ENCODE measurements around the gene PPP2R3B.

GRCh38 chrX:338836-339400, 47.8 kb downstream of the PPP2R3B start:
- no peak for TF ChIP-seq STAT5B (CRISPR knock-in tag; IDR thresholded peaks at IDR 0.05)
- no peak for TF ChIP-seq CTCF (CRISPR knock-in tag; IDR thresholded peaks at IDR 0.05)
- TF ChIP-seq, protein P1, sequence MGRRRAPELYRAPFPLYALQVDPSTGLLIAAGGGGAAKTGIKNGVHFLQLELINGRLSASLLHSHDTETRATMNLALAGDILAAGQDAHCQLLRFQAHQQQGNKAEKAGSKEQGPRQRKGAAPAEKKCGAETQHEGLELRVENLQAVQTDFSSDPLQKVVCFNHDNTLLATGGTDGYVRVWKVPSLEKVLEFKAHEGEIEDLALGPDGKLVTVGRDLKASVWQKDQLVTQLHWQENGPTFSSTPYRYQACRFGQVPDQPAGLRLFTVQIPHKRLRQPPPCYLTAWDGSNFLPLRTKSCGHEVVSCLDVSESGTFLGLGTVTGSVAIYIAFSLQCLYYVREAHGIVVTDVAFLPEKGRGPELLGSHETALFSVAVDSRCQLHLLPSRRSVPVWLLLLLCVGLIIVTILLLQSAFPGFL (CRISPR knock-in tag; IDR thresholded peaks at IDR 0.05), result no peak
- TF ChIP-seq PTBP1 (IDR thresholded peaks at IDR 0.05; ENCODE audit: low read depth, low read length, poor library complexity, severe bottlenecking), result no peak
- TF ChIP-seq ZNF75D (CRISPR knock-in tag; IDR thresholded peaks at IDR 0.05; ENCODE audit: borderline replicate concordance), result no peak
- TF ChIP-seq TP53 (CRISPR knock-in tag; conservative IDR thresholded peaks at IDR 0.05), result no peak
- no peak for TF ChIP-seq CHD2 (IDR thresholded peaks at IDR 0.05; ENCODE audit: low read depth, low read length)
- TF ChIP-seq ETV6 (CRISPR knock-in tag; conservative IDR thresholded peaks at IDR 0.05), result no peak
- TF ChIP-seq CEBPB (IDR thresholded peaks at IDR 0.05; ENCODE audit: borderline replicate concordance, low read depth, low read length), result no peak

All from HepG2 (cell line).